D721Med (cell line): ENCODE measurements around the gene AMPD3.

Experiments used
- DNase-seq: peaks from one replicate; pipeline ENCODE4 v3.0.0; 2011; ENCODE audit warnings: low spot score; ENCODE audit not compliant: insufficient read length
- FAIRE-seq: peaks from 2 replicates; lab custom pipeline; 2011; peaks lifted over from hg19 to GRCh38; lab: Jason Lieb, UNC
- CTCF ChIP-seq: IDR thresholded peaks from 2 replicates; pipeline ENCODE4 v1.5.1; 2012; ENCODE audit warnings: mild to moderate bottlenecking, control low read depth; ENCODE audit not compliant: insufficient read depth; ENCODE audit errors: missing control alignments

The AMPD3 gene

GRCh38 chr11:10483584-10483983 lies 28.5 kb downstream of the AMPD3 start:
- no peak for TF ChIP-seq CTCF
- DNase-seq, result no peak
- no peak for FAIRE-seq

- DNase-seq, result no peak
- no peak for FAIRE-seq
- TF ChIP-seq CTCF, result no peak
These were observed 29.6 kb downstream of the AMPD3 start for GRCh38 chr11:10484461-10485180.

GRCh38 chr11:10485646-10486045 lies 30.6 kb downstream of the AMPD3 start:
- FAIRE-seq, result no peak

GRCh38 chr11:10486161-10486840 lies 31.2 kb downstream of the AMPD3 start:
- DNase-seq (no peak), FAIRE-seq (no peak)
- no peak for TF ChIP-seq CTCF

More at GRCh38 chr11:10485646-10486045, 30.6 kb downstream of the AMPD3 start:
- no peak for TF ChIP-seq CTCF
- no peak for DNase-seq

- FAIRE-seq (no peak), DNase-seq (no peak)
- no peak for TF ChIP-seq CTCF
These were observed 32.1 kb downstream of the AMPD3 start for GRCh38 chr11:10487002-10487647.

- FAIRE-seq, result no peak
- TF ChIP-seq CTCF, result no peak
- no peak for DNase-seq
These were observed 33.3 kb downstream of the AMPD3 start for GRCh38 chr11:10488121-10488933.
